ENCODE measurements around the gene NFATC3.
A peak's percentile ranks its signal among the peaks of the same experiment; 100 is the strongest.

NFATC3 gene

DNA sequence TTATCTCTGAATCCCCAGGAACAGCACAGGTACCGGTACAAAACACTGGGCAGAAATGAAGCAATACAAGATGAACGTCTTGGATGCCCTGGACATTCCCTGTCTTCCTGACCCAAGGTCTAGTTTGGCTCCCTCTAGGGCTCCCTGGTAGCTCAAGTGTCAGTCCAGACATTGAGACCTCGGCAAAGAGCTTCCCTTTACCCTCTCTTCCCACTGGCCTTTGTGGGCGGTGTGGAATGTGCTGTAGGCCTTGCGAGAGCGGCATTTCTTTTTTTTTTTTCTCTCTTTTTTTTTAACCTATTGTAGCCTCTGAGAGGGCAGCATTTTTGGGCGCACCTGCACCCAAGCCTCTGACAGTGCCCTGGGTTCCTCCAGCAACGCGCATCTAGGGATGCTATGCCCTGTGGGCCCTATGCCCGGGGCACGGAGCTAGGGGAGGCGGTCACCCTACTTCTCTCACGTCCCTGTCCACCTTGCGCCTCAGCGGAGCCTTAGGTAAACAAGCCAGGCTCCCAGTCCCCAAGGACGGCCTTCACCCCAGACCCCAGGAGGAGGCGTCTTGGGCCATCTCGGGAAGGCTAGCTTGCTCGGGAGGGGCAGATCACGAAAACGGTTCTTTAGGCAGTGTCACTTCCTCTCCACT, 1.2 kb upstream of the NFATC3 start:
- H3K4me3 ChIP-seq (ENCODE audit: low read depth, low read length) = peak overlapping the region; percentile 79
- TF ChIP-seq, protein P1, sequence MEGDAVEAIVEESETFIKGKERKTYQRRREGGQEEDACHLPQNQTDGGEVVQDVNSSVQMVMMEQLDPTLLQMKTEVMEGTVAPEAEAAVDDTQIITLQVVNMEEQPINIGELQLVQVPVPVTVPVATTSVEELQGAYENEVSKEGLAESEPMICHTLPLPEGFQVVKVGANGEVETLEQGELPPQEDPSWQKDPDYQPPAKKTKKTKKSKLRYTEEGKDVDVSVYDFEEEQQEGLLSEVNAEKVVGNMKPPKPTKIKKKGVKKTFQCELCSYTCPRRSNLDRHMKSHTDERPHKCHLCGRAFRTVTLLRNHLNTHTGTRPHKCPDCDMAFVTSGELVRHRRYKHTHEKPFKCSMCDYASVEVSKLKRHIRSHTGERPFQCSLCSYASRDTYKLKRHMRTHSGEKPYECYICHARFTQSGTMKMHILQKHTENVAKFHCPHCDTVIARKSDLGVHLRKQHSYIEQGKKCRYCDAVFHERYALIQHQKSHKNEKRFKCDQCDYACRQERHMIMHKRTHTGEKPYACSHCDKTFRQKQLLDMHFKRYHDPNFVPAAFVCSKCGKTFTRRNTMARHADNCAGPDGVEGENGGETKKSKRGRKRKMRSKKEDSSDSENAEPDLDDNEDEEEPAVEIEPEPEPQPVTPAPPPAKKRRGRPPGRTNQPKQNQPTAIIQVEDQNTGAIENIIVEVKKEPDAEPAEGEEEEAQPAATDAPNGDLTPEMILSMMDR (IDR thresholded peaks at IDR 0.05; ENCODE audit: low read depth, low read length, missing control alignments) = no peak
- DNase-seq (ENCODE audit: low read depth) = no peak

DNA sequence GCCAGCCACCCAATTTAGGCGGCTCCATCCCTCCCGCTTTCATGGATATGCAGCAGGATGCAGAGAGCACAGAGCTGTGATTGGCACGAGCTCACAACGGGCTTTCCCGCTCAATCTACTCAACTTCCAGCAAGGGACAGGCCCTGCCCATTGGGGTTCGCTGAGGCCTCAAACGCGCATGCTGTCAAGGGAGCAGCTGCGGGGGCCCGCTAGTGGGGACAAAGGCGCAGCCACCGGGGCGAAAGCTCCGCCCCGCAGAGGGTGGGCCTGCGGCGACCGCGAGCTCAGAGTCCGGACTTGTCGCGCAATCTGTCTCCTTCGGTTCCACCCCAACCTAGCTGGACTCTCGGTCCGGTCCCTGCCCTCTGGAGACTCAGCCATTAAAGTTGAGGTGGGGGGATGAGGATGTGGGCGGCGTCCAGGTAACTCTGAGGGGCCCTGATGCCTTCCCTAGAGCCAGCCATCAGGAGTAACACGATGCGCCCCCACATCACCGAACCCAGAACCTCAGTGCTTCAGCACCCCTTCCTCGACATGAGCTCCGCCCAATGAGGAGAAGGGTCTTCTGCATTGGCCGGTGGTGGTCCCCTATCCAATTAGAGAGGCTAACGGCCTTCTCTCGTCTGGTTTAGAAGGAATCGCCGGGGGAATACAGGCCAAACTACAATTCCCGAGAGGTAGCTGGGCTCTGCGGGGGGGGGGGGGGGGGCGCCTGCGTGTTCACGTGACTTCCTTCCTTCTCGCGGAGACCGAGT, 489 bp upstream of the NFATC3 start:
- TF ChIP-seq, protein P1 (IDR thresholded peaks at IDR 0.05; ENCODE audit: low read depth, low read length, missing control alignments) = no peak
- peak overlapping the region; percentile 79 for H3K4me3 ChIP-seq (ENCODE audit: low read depth, low read length)
- DNase-seq (ENCODE audit: low read depth) = peak; percentile 73

DNA sequence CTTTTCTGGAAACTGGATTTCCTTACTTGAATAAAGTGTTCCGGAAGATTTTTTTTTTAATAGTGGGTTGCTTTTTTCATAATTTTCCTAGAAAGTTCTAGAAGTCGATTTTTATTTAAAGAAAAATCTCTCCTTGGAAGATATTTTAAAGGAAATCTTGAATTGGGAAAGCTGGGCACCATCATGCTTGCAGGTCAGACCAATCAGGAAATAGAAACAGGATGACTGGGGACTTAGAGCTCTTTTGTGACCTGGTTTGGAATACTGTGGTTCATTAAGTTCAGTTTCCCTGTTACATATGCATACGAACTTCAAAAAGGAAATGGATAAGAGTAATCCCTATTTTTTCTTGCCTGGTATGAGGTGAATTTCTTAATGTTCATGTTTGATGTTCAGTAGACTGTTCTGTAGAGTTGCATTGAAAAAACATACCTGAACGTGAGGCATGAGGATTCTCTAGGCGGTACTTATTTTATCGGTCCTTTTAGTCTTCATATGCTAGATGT, 1.2 kb downstream of the NFATC3 start:
- DNase-seq (ENCODE audit: low read depth) = no peak
- H3K4me3 ChIP-seq (ENCODE audit: low read depth, low read length) = peak overlapping the region; percentile 84
- TF ChIP-seq, protein P1 (IDR thresholded peaks at IDR 0.05; ENCODE audit: low read depth, low read length, missing control alignments) = no peak

DNA sequence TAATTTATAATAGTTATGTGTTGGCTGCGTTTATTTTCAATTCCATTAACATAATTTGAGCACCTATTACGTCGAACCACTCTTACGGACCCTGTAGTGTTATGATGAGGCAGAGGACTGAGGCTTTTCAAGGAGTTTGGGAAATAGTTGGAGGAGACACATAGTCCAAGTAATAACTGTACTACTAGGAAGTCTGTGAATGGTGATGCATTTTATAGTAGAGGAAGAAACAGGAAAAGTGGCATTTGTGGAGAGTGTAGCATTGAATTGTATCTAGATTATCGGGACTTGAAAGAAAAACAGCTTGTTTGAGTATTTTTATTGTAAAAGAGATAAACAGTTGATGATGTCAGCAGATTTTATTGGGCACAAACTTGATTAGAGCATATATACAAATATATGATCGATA, 1.7 kb downstream of the NFATC3 start:
- peak overlapping the region; percentile 84 for H3K4me3 ChIP-seq (ENCODE audit: low read depth, low read length)
- DNase-seq (ENCODE audit: low read depth) = no peak
- TF ChIP-seq, protein P1 (IDR thresholded peaks at IDR 0.05; ENCODE audit: low read depth, low read length, missing control alignments) = no peak

DNA sequence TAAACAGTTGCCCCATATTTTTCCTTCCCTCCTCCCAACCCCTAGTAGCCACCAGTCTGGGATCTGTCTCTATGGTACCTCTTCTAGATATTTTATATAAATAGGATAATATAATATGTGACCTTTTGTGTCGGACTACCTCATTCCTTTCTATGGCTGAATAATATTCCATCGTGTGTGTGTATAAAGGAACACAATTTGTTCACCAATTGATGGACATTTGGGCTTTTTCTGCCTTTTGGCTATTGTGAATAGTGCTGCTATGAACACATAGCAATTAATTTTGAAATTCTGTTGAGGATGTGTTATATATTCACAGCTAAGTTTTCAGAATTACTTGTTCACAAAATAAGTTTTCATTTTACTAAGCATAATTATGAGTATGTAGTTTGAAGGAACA, 2.5 kb downstream of the NFATC3 start:
- DNase-seq (ENCODE audit: low read depth) = no peak
- TF ChIP-seq, protein P1 (IDR thresholded peaks at IDR 0.05; ENCODE audit: low read depth, low read length, missing control alignments) = no peak
- H3K4me3 ChIP-seq (ENCODE audit: low read depth, low read length) = peak overlapping the region; percentile 29; the same call in 1 of the 2 replicates

GRCh38 chr16:68088130-68088972, 3.2 kb downstream of the NFATC3 start:
- no peak overlapping the region; the same call in 1 of the 2 replicates for H3K4me3 ChIP-seq (ENCODE audit: low read depth, low read length)
- TF ChIP-seq, protein P1 (IDR thresholded peaks at IDR 0.05; ENCODE audit: low read depth, low read length, missing control alignments) = no peak
- no peak for DNase-seq (ENCODE audit: low read depth)
